Heart right ventricle (tissue), 16 donors: ENCODE results near the gene DAPK1. TPM values are rescaled to one million over a fixed set of nuclear protein-coding genes. Genes with fewer than 3 reads are reported as not detected.
A peak's percentile ranks its signal among the peaks of the same experiment; 100 is the strongest.

Experiments used
- ATAC-seq, 8 donors: fragments of 200-7000 bp; cut with Tn5 transposase; one replicate each; pipeline ENCODE4 v1.9.1; 2020; ENCODE audit warnings: mild to moderate bottlenecking in 8 of 8, moderate library complexity in 8 of 8, moderate number of reproducible peaks in 1 of 8
- DNase-seq, 2 donors: peaks; one replicate each; pipeline ENCODE4 v3.0.0-alpha.2; 2020
- H3K27ac ChIP-seq, 10 donors: fragments of 200-600 bp; sonication (generic) in 2 of 10; one replicate each; pipeline versions ENCODE4 v1.5.0 to v1.8.0; 2020 to 2022; ENCODE audit warnings: mild to moderate bottlenecking in 3 of 10
- H3K27me3 ChIP-seq, 7 donors: fragments of 200-600 bp; one replicate each; pipeline ENCODE4 v1.8.0; 2021 to 2022; ENCODE audit warnings: mild to moderate bottlenecking in 2 of 7
- H3K36me3 ChIP-seq, 9 donors: fragments of 200-600 bp; sonication (generic) in 1 of 9; one replicate each; pipeline versions ENCODE4 v1.5.0 to v1.8.0; 2020 to 2022; ENCODE audit warnings: mild to moderate bottlenecking in 2 of 9
- H3K4me1 ChIP-seq, 9 donors: fragments of 200-600 bp; sonication (generic) in 1 of 9; one replicate each; pipeline versions ENCODE4 v1.5.0 to v1.8.0; 2020 to 2022; ENCODE audit warnings: mild to moderate bottlenecking in 4 of 9
- H3K4me3 ChIP-seq, 10 donors: fragments of 200-600 bp; sonication (generic) in 2 of 10; one replicate each; pipeline versions ENCODE4 v1.5.0 to v1.8.0; 2020 to 2022; ENCODE audit warnings: mild to moderate bottlenecking in 7 of 10, moderate library complexity in 2 of 10
- H3K9me3 ChIP-seq, 11 donors: fragments of 200-600 bp in 10 of 11; sonication (generic) in 2 of 11; one replicate each; pipeline versions ENCODE4 v1.5.0 to v1.8.0; 2013 to 2022; ENCODE audit warnings: mild to moderate bottlenecking in 2 of 11, control low read depth in 1 of 11, moderate library complexity in 1 of 11
- WGBS, 2 donors: extraction: QIAGEN DNeasy Blood & Tissue Kit; methylation state at CpG; one replicate each; pipeline ENCODE4 v1.1.7; 2013; ENCODE audit warnings: inconsistent platforms in 1 of 2; 5-methylcytosine and 5-hydroxymethylcytosine counted together
- intact Hi-C, 10 donors: fragments of 100-400 bp; cut with DNase I; formaldehyde crosslinking; loops; one replicate each; pipeline versions ENCODE4 v1.11.1 to v1.14.2; 2022
- polyA plus RNA-seq, 2 donors: library from polyadenylated mRNA; stranded (reverse); fragments of 200-250 nt; gene quantifications; one replicate each; pipeline ENCODE4 v1.2.3, GENCODE V29; 2013
- total RNA-seq, 10 donors: library from RNA; stranded (reverse); fragmentation: NEBNext Ultra II Directional in 3 of 10; extraction: Animal tissue kit (Norgen Biotek cat#: 25700) in 3 of 10; gene quantifications; one replicate each; pipeline versions ENCODE4 v1.2.1 to v1.2.4, GENCODE V29; 2021 to 2023
- TF ChIP-seq, protein P1 (sequence below), 9 donors: fragments of 200-600 bp; sonication (generic) in 2 of 9; IDR thresholded peaks; one replicate each; pipeline versions ENCODE4 v1.5.0 to v1.8.0; 2021 to 2022; ENCODE audit warnings: antibody characterized with exemption in 9 of 9, mild to moderate bottlenecking in 5 of 9, moderate library complexity in 1 of 9
- donor health status: Arrhythmogenic right ventricular cardiomyopathy.
- donor health status: ischemic (EF 13 %, LVEDD 7.1; RV severe dilation, severe dysfunction).
- donor health status: healthy with polysubstance abuse.
- donor health status: DM: no; HTN: yes; CAD: no.
- donor health status: DM: no; HTN: no; CAD: no.
- donor health status: ischemic (EF 25% LVEDD 6.9; RV normal size, moderate dysfunction).
- donor health status: ischemic (EF 25% LVEDD 5.7; RV mildly dilated, moderate dysfunction).
- donor health status: healthy.
- donor health status: DM: yes; HTN: yes; CAD: no.
- donor health status: Ischemic cardiomyopathy.
- donor health status: ischemic (EF 35%, LVEDD 5.7; RV mildly dilated, moderate dysfunction).
- donor health status: nonischemic (EF 11% LVEDD 7.7; RV severe dilation, severe dysfunction).
- donor health status: DM: yes; HTN: yes; CAD: no.
- donor health status: PGD.
- donor health status: ischemic (EF 29% LVEDD 5.4; RV normal size, mild dysfunction).
- donor health status: nonischemic (EF 23%, LVEDD 6.1; RV moderate dilation, normal function).

The DAPK1 gene
- total and polyA plus RNA-seq, 12 donors, result 1.1 to 15.5 (median 4.2) TPM

- H3K27ac ChIP-seq, result no peak overlapping the region
- intact Hi-C loops, result loop anchor here in 5 of 10 donors (5.0 to 10.0 kb wide), 4 partner anchors 135 to 1262 kb away; no protein-coding TSS in a partner anchor
- WGBS, 2 donors, result 63 to 69% methylated on average over 14 of the region's 14 CpGs
- H3K9me3 ChIP-seq, result no peaks in the 10 kb centered on the region
- H3K4me1 ChIP-seq, result peaks cover 0 to 7% (median 0%) of the 10 kb centered on the region in 9 donors
- peaks cover 0 to 9% (median 0%) of the 10 kb centered on the region in 9 donors for H3K36me3 ChIP-seq
- H3K27me3 ChIP-seq, result peaks cover 0 to 6% (median 0%) of the 10 kb centered on the region in 7 donors
- no peak overlapping the region for H3K4me3 ChIP-seq
- peak in 1 of 2 donors; percentile 48 for DNase-seq
- peak in 7 of 8 donors; percentile 32 to 78 (median 50) for ATAC-seq
- TF ChIP-seq, protein P1, sequence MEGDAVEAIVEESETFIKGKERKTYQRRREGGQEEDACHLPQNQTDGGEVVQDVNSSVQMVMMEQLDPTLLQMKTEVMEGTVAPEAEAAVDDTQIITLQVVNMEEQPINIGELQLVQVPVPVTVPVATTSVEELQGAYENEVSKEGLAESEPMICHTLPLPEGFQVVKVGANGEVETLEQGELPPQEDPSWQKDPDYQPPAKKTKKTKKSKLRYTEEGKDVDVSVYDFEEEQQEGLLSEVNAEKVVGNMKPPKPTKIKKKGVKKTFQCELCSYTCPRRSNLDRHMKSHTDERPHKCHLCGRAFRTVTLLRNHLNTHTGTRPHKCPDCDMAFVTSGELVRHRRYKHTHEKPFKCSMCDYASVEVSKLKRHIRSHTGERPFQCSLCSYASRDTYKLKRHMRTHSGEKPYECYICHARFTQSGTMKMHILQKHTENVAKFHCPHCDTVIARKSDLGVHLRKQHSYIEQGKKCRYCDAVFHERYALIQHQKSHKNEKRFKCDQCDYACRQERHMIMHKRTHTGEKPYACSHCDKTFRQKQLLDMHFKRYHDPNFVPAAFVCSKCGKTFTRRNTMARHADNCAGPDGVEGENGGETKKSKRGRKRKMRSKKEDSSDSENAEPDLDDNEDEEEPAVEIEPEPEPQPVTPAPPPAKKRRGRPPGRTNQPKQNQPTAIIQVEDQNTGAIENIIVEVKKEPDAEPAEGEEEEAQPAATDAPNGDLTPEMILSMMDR (IDR thresholded peaks at IDR 0.05), result no peak
Measured at GRCh38 chr9:87676976-87677775, 179.5 kb downstream of the DAPK1 start.

GRCh38 chr9:87677776-87678587 lies 180.3 kb downstream of the DAPK1 start:
- H3K27ac ChIP-seq, result no peak overlapping the region
- WGBS, 2 donors, result 89 to 90% methylated on average over 17 of the region's 17 CpGs
- H3K27me3 ChIP-seq, result no peaks in the 10 kb centered on the region
- DNase-seq (no peak), ATAC-seq (peak in 1 of 8 donors; percentile 13)
- no peaks in the 10 kb centered on the region for H3K9me3 ChIP-seq
- TF ChIP-seq, protein P1 (IDR thresholded peaks at IDR 0.05), result no peak
- H3K36me3 ChIP-seq, result peaks cover 0 to 14% (median 0%) of the 10 kb centered on the region in 9 donors
- intact Hi-C loops, result loop anchor here in 6 of 10 donors (1.0 to 10.0 kb wide), 6 partner anchors 134 to 1263 kb away; no protein-coding TSS in a partner anchor
- H3K4me1 ChIP-seq, result peaks cover 0 to 7% (median 0%) of the 10 kb centered on the region in 9 donors
- no peak overlapping the region for H3K4me3 ChIP-seq

GRCh38 chr9:87678650-87679355 lies 181.1 kb downstream of the DAPK1 start:
- Histone ChIP-seq H3K4me3 (no peak overlapping the region), H3K9me3 (no peaks in the 10 kb centered on the region), H3K36me3 (peaks cover 0 to 14% (median 0%) of the 10 kb centered on the region in 9 donors), H3K27me3 (no peaks in the 10 kb centered on the region), H3K27ac (no peak overlapping the region), H3K4me1 (peaks cover 0 to 7% (median 0%) of the 10 kb centered on the region in 9 donors)
- WGBS, 2 donors, result 75 to 81% methylated on average over 9 of the region's 9 CpGs
- peak in 1 of 2 donors; percentile 67 for DNase-seq
- peak in 6 of 8 donors; percentile 31 to 54 (median 43) for ATAC-seq
- intact Hi-C loops, result loop anchor here in 6 of 10 donors (1.0 to 10.0 kb wide), 6 partner anchors 133 to 1264 kb away; no protein-coding TSS in a partner anchor
- TF ChIP-seq, protein P1 (IDR thresholded peaks at IDR 0.05), result peak; percentile 51 to 87 (median 82)
